NCI-H748 (cell line): ENCODE measurements around the gene PHF19.

Experiments
- DNase-seq: peaks from one replicate; lab custom pipeline; 2025; ENCODE audit not compliant: unreplicated experiment; lab: John Stamatoyannopoulos, UW

PHF19 gene

GRCh38 chr9:120815075-120815474, 61.9 kb downstream of the PHF19 start:
- DNase-seq = no peak

GRCh38 chr9:120808931-120809330, 68.1 kb downstream of the PHF19 start:
- no peak for DNase-seq

- DNase-seq = no peak
These were observed 69.2 kb downstream of the PHF19 start for GRCh38 chr9:120807607-120808379.
